Rectal smooth muscle tissue (tissue), 1 donor: Measurements from ENCODE around the gene SNCAIP.
"Not testable (repeated sequence)": the region's sequence is repeated elsewhere in the genome, so short reads cannot be mapped to it uniquely, and the experiment has no call there.

ENCODE experiments used
- H3K27ac ChIP-seq: one replicate; pipeline ENCODE4 v1.7.0; 2013; ENCODE audit warnings: low read depth, low read length, inconsistent platforms
- H3K27me3 ChIP-seq: one replicate; pipeline ENCODE4 v1.7.0; 2013; ENCODE audit warnings: low read length; ENCODE audit not compliant: control insufficient read depth, insufficient read depth
- H3K36me3 ChIP-seq: one replicate; pipeline ENCODE4 v1.7.0; 2013; ENCODE audit warnings: low read length; ENCODE audit not compliant: control insufficient read depth, insufficient read depth
- H3K4me1 ChIP-seq: one replicate; pipeline ENCODE4 v1.7.0; 2013; ENCODE audit warnings: low read length; ENCODE audit not compliant: control insufficient read depth, insufficient read depth
- H3K4me3 ChIP-seq: one replicate; pipeline ENCODE4 v1.7.0; 2013; ENCODE audit warnings: low read length
- H3K9ac ChIP-seq: one replicate; pipeline ENCODE4 v1.7.0; 2013; ENCODE audit warnings: low read length

Gene SNCAIP

DNA sequence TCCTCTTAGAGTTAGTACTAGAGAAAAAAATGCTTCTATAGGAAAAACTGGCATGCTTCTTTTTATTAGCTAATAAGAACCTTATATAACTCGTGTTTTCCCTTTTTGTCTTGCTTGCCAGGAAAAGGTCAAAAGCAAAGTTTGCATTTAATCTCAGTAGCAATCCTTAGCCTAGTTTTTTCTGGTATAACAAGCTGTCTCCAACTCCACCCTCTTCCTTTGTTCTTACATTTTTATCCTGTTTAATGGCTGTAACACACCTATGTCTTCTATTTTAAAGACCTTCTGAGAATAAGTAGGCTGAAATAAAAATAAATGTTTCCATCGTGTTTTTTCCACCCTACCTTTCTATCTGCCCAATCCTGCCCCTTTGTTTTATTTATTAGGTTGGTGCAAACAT, 158.3 kb downstream of the SNCAIP start:
- H3K4me3 ChIP-seq, result no peak overlapping the region
- no peaks in the 10 kb centered on the region for H3K36me3 ChIP-seq
- no peak overlapping the region for H3K27ac ChIP-seq
- no peaks in the 10 kb centered on the region for H3K4me1 ChIP-seq
- no peaks in the 10 kb centered on the region for H3K27me3 ChIP-seq
- H3K9ac ChIP-seq, result no peak overlapping the region

DNA sequence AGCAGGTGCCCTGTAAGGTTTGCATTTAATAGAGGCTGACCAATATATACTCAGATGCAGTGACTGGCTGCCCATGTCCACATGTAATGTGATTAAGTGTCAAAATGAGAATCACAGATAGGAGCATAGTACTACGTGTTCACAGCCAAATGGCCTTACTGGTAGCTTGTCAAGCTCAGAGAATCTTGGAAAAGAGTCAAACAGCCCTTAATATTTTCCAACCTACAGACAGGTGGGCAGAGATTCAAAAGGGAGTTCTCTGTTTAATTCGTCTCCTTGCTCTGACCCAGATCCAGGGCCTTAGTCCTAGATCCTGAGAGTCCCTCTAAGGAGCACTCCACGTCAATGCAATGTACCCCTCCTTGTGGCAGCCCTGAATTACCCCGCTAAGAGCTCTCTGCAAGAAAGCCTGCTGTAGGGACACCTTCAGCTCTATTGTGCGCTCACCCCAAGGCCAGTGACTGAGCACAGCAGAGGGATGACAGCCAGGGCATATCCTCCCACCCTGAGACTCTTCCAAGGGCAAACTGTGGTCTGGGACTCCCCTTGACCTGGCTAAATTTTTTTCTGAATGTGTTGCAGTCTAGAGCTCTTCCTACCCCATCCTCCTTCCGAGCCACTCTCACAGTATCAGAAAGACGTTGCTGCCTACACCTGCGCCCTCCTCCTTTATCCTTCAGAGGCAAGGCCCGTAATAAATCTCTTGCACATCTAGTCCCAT, 159.2 kb downstream of the SNCAIP start:
- Histone ChIP-seq H3K36me3 (no peaks in the 10 kb centered on the region), H3K27ac (no peak overlapping the region), H3K27me3 (no peaks in the 10 kb centered on the region), H3K4me1 (no peaks in the 10 kb centered on the region), H3K9ac (no peak overlapping the region), H3K4me3 (no peak overlapping the region)

DNA sequence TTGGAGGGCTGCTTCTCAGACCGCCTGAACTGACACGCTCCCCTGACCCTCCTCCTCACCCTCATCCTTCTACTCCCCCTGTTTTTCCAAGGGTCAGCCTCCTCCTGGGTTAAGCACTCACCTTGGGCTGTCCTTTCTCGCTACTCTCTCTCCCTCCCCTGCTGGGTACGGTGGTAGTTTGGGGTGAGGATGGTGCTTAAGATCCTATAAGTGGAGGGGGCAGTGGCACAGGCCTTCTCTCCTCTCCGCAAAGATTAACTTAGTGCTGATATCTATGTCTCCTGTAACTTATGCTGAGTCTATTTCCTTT, 159.7 kb downstream of the SNCAIP start:
- Histone ChIP-seq H3K36me3 (no peaks in the 10 kb centered on the region), H3K27me3 (no peaks in the 10 kb centered on the region), H3K9ac (no peak overlapping the region), H3K27ac (no peak overlapping the region), H3K4me1 (no peaks in the 10 kb centered on the region), H3K4me3 (no peak overlapping the region)

DNA sequence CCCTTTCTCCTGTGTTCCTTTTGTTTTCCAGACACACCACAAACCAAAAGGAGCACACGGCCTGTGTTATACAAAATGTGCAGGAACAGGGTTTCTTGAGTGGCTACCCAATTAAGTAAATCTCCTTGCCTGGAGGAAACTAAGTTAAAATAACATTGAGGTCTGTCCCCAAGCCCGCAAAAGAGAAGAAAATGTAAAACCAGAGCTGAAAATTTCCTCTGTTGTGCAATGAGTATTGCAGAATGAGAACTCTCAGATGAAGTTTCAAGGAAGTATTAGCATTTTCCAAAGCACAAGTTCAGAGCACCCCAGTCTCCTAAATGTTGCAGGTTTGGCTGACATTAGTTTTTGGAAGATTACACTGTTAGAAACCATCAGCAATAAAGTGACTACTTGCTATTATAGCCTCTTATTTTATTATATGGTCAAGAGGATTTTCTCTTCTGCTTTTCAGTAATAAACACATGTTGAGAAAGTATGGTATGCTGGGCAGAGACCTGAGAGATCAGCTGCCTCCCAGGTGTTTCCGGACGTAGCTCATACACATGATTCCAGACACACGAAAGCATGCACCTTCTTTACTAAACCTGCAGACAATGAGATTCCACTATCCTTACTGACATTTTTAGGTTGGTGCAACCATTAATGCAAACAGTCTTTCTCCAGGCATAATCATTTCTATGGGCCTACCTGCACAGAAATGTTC, 161.3 kb downstream of the SNCAIP start:
- H3K4me1 ChIP-seq, result no peaks in the 10 kb centered on the region
- H3K4me3 ChIP-seq, result no peak overlapping the region
- H3K9ac ChIP-seq, result no peak overlapping the region
- no peak overlapping the region for H3K27ac ChIP-seq
- no peaks in the 10 kb centered on the region for H3K27me3 ChIP-seq
- no peaks in the 10 kb centered on the region for H3K36me3 ChIP-seq

DNA sequence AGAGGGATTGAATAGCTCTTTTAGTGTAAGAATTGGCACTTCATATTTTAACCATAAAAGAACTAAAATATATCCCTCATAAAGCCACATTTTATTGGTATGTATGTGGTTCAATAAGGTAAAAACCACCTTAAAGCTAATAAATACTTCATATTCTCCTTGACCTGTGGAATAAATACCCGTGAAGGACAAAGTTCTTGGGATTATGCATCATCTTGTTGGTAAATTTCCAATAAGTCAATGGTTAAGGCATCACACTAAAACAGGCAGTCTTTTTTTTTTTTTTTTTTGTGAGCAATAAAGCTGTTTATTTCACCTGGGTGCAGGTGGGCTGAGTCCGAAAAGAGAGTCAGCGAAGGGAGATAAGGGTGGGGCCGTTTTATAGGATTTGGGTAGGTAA, 161.9 kb downstream of the SNCAIP start:
- no peaks in the 10 kb centered on the region for H3K36me3 ChIP-seq
- no peak overlapping the region for H3K4me3 ChIP-seq
- no peaks in the 10 kb centered on the region for H3K27me3 ChIP-seq
- no peak overlapping the region for H3K27ac ChIP-seq
- no peak overlapping the region for H3K9ac ChIP-seq
- no peaks in the 10 kb centered on the region for H3K4me1 ChIP-seq

DNA sequence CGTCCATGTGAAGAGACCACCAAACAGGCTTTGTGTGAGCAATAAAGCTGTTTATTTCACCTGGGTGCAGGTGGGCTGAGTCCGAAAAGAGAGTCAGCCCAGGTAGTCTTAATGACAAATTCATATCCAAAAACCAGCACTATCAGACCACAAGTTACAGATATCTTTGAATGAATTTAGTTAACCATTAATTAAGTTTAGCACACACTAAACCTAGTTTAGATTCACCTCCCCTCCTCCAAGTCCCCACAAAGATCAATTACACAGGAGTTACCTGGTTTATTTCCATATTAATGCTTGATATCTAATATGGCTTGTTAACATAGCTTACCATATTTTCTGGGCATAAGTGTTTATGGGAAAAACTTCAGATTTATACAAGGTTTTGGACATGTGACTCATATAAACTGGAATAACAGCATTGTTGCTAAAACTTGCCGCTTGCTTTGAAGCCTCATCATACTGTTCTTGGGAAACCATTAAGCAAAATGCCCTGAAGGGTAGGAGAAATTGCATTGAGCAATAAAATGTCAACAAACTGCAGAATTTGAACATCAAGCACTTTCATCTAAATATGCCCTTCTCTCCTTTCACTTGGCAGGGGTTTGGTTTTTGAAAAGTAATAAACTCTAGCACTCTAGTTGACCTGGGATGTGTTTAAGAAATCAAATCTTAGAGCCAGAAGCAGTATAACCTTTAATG, 166.9 kb downstream of the SNCAIP start:
- Histone ChIP-seq H3K36me3 (no peaks in the 10 kb centered on the region), H3K9ac (no peak overlapping the region), H3K4me1 (no peaks in the 10 kb centered on the region), H3K4me3 (no peak overlapping the region), H3K27me3 (no peaks in the 10 kb centered on the region), H3K27ac (no peak overlapping the region)

DNA sequence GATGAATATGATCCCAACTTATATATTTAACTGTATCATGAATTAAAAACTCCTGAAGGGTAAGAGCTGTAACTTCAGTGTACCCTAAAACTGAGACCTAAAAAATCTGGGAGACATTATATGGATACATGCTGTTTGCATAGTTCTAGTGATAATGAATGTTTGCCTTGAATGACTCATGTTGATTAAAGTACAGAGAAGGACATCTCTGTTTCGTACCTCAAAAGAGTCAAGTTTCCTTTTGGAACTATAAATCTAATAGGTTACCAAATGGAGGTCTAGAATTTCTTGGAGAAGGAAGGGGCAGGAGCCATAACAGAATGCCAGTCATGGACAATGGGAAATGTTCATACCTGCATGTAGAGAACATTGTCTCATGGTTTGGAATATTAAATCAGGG, 168.1 kb downstream of the SNCAIP start:
- Histone ChIP-seq H3K27me3 (no peaks in the 10 kb centered on the region), H3K4me3 (no peak overlapping the region), H3K27ac (no peak overlapping the region), H3K9ac (no peak overlapping the region), H3K4me1 (no peaks in the 10 kb centered on the region), H3K36me3 (no peaks in the 10 kb centered on the region)

DNA sequence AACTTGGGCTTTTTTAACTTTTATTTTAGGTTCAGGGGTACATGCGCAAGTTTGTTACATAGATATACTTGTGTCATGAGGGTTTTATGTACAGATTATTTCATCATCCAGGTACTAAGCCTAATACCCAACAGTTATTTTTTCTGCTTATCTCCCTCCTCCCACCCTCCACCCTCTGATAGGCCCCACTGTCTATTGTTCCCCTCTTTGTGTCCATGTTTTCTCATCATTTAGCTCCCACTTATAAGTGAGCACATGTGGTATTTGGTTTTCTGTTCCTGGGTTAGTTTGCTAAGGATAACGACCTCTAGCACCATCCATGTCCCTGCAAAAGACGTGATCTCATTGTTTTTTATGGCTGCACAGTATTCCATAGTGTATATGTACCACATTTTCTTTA, 172.1 kb downstream of the SNCAIP start:
- Histone ChIP-seq H3K36me3 (no peaks in the 10 kb centered on the region), H3K4me1 (no peaks in the 10 kb centered on the region), H3K27me3 (no peaks in the 10 kb centered on the region), H3K9ac (no peak overlapping the region), H3K4me3 (no peak overlapping the region), H3K27ac (no peak overlapping the region)

DNA sequence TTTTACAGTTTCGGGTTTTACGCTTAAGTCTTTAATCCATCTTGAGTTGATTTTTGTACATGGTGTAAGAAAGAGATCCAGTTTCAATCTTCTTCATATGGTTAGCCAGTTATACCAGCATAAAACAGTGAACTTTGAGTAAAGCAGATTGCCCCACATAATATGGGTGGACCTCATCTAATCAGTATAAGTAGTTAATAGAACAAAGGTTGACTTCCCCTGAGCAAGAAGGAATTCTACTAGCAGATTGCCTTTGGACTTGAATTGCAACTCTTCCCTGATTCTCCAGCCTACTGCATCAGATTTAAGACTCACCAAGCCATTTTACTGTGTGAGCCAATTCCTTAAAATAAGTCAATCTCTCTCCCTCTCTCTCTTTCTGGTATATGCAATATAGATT, 173.2 kb downstream of the SNCAIP start:
- H3K27ac ChIP-seq, result no peak overlapping the region
- no peaks in the 10 kb centered on the region for H3K4me1 ChIP-seq
- no peaks in the 10 kb centered on the region for H3K27me3 ChIP-seq
- no peak overlapping the region for H3K9ac ChIP-seq
- H3K36me3 ChIP-seq, result no peaks in the 10 kb centered on the region
- no peak overlapping the region for H3K4me3 ChIP-seq

DNA sequence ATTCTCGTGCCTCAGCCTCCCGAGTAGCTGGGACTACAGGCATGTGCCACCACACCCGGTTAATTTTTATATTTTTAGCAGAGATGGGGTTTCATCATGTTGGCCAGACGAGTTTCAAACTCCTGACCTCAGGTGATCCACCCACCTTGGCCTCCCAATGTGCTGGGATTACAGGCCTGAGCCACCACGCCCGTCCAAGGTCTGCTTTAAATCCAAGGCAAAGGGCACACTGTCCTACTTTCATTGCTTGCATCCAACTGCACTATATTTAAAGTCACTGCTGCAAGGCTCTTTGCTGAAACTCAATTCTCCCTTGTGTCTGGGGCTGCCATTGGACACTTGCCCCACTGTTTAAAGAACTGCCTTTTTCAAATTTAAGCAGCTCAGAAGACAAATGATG, 174.6 kb downstream of the SNCAIP start:
- H3K9ac ChIP-seq, H3K27ac ChIP-seq, H3K4me1 ChIP-seq, H3K4me3 ChIP-seq, H3K27me3 ChIP-seq, H3K36me3 ChIP-seq: not testable (repeated sequence)

DNA sequence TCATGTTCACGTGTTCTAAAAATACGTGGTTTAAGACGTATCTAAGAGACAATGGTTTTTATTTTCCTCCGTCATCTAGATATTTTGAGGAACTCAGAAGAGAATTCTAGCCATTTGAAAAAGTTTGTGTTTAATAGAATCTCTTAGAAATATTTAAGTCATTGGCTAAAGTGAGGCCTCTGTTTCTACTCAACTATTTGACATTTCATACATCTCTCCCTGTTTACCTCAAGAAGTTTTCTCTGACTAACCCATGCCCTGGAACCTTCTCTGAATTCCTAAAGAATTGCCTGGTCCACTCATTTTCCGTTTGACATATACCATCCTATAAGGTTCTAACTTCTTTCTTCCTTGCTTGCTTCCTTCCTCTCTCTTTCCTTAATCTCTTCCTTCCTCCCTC, 178.7 kb downstream of the SNCAIP start:
- H3K4me3 ChIP-seq, result no peak overlapping the region
- H3K36me3 ChIP-seq, result no peaks in the 10 kb centered on the region
- H3K27ac ChIP-seq, result no peak overlapping the region
- no peaks in the 10 kb centered on the region for H3K27me3 ChIP-seq
- no peaks in the 10 kb centered on the region for H3K4me1 ChIP-seq
- no peak overlapping the region for H3K9ac ChIP-seq

DNA sequence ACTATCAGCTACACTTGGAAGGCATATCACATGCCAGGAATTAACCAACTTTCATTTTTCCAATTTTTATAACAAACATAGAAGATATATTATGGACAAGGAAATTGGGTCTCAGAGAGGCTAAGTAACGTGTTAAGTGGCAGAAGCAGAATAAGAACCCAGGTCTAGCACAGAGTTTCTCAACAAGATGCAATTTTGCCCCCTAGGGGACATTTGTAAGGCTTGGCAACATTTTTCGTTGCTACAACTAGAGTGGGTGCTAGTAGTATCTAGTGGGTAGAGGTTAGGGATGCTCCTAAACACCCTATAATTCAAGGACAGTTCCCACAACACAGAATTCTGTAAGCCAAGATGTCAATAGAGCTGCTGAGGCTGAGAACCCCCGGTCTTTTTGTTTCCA, 180.6 kb downstream of the SNCAIP start:
- Histone ChIP-seq H3K27ac (no peak overlapping the region), H3K27me3 (no peaks in the 10 kb centered on the region), H3K36me3 (no peaks in the 10 kb centered on the region), H3K9ac (no peak overlapping the region), H3K4me1 (no peaks in the 10 kb centered on the region), H3K4me3 (no peak overlapping the region)
